Stimulated activated CD4-positive, alpha-beta T cell treated with anti-CD3 and anti-CD28 coated beads, Interleukin-12 subunit alpha, Interleukin-12 subunit beta, amount 100 ng/mL, for 4 hours (primary cell): ENCODE results near the gene RNLS.

Source experiments
- DNase-seq: peaks from one replicate; pipeline ENCODE4 v3.0.0-alpha.2; 2020

RNLS gene

DNA sequence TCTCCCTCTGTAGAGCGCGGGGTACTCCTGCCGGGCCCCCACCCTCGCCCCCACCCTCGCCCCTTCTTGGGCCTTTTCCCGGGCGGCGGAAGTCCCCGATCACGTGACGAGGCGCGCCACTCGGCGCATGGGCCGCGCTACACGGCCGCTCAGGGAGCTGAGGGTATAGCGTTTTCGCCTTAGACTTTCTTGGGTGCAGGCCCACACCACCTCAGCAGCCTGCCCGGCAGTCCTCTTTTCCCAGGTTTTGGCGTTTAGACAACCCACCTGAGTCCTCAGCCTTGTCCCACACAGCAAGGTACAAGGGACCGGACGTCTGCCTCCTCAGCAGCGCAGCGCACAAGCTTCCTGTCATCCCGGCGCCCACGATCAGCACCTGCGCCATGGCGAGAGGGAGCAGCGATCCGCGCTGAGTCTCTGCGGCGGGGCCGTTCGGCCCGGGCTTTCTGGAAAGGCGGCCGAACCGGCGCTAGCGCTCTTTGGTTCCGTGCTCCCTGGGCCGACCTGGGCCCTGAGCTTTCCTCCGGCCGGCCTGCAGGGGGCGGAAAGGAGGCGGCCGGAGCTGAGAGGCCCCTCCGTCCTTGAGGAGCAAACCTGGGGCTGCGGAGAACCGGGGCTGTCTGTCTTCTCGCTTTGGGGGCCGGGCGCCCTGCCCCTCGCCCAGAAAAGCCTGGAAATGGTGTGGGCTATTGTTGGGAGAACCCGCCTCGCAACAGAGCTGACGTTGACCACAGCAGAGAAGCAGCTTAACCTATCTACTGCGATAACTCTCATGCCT, at the start of gene RNLS:
Gene RNLS (minus strand): TSS at position 513 of the 778 bp plus-strand sequence.
- DNase-seq: peak; percentile 64

- no peak for DNase-seq
Observed at GRCh38 chr10:88624840-88625239, 41.7 kb upstream of the RNLS start.

GRCh38 chr10:88623835-88624234, 40.7 kb upstream of the RNLS start:
- DNase-seq: no peak

DNA sequence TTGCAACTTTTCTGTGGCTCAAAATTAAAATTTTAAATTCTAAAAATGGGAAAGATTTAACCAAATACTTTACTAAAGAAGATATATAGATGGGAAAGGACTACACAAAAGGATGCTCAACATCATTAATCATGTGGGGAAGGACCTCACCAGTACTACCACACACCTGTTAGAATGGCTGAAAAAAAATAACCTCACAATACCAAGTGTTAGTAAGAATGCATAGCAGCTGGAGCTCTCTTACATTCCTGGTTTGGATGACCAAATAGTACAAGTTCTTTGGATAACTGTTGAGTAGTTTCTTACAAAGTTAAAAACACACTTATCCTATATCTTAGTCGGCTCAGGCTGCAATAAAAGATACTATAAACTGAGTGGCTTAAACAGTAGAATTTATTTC, 37.3 kb upstream of the RNLS start:
- DNase-seq: no peak

DNA sequence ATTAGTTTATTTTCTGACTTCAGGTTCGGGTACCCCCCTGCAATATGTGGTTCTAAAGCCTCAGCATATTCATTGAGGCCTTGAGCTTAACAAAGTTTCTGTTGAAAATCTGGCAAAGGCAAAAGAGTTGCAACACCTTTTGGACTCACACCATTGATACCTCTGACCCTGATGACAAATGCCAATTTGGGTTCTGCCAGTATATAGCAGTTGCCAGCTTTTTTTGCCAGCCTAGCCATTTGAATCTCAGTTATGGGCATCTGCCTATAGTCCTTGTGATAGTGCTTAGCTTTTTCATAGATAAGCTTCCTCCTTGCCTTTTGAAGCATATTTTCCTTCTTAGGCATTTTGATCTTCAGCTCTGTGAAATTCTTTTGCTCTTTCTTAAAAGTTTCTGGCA, 35.4 kb upstream of the RNLS start:
- DNase-seq: no peak

DNA sequence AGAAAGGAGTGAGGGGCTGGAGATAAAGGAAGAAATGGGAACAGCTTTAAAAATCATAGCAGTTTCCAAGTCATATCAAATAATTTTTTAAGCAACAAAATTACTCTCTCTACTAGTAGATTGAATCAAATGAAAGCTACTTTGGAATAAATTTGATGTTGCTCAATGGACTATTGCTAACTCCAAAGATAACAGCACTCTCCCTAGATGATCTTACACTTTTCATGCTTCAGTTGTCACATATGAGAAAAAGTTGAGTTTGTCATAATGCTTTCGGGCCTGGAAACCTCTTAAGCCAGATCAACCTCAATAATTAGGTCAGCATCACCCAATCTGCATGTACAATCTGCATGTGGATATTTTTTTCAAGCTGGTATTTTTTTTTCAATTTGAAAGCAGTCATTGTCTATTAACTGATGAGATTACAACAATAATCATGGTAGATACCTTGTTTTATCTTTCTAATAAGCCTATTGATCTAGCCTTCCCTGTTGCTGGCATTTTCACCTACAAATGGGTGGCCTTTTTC, 34.7 kb upstream of the RNLS start:
- no peak for DNase-seq

DNA sequence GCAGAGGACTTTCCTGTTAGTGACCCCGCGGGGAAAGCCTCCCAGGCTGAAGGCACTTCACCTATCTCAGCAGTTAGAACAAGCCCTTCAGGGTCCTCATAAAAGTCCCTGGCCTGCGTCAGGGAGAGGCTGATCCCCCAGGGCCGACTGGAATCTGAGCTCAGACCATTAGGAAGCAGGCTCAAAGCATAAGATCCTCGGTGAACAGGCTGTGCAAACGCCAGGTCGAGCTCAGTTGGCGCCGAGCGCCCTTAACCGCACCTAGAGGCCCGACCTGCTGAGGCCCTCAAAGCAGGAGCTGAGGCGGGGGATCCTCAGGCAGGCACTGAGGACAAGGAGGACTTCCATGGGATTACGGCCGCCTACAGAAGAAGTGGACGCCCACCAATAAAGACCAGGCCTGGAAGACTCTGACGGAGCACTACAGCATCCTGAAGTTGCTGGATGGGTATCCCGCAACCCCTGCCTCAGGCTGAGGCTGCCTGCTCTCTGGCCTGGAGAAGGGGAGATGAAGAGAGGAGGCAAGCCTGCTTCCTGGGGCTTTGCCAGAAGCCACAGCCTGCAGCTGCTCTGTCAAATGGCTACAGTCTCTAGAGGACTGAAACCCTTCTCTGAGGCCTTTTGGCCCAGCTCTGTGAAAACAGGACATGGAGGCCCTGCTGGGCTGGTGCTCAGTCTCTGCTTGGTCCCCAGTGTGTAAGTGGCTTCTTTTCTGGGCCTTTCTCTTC, 33.3 kb upstream of the RNLS start:
- no peak for DNase-seq

DNA sequence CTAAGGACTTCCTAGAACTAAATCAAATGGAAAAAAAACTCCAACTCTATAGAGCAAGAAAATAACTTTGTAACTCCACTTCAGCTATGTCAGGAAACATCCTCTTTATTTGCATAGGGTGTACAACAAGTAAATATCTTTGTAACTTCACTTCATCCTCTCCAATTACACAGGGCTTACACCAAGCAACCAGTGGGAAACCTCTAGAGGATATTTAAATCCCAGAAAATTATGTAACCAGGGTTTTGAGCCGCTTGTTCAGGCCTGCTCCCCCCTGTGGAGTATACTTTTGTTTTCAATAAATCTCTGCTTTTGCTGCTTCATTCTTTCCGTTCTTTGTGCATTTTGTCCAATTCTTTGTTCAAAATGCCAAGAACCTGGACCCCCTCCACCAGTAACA, 25.7 kb upstream of the RNLS start:
- DNase-seq: no peak

- no peak for DNase-seq
Observed at GRCh38 chr10:88608052-88608732, 25.1 kb upstream of the RNLS start.

GRCh38 chr10:88598055-88598454, 14.9 kb upstream of the RNLS start:
- DNase-seq: no peak

DNA sequence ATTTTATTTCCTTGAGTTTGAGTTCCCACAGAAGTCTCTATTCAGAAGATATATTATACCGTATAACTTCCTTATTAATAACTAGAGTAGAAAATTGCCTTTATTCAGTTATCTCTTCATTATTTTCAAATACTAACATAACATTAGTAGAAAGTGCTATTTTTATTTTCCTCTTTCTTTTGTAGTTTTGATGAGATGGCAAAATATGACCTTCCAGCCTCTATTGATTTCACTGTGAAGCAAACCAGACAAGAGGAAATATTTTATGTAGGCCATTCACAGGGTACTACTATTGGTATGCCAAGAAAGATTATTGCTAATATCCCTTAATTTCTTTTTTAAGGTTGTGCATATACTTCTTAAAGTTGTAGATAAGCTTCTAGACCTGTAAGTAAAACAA, 11.4 kb upstream of the RNLS start:
- no peak for DNase-seq

DNA sequence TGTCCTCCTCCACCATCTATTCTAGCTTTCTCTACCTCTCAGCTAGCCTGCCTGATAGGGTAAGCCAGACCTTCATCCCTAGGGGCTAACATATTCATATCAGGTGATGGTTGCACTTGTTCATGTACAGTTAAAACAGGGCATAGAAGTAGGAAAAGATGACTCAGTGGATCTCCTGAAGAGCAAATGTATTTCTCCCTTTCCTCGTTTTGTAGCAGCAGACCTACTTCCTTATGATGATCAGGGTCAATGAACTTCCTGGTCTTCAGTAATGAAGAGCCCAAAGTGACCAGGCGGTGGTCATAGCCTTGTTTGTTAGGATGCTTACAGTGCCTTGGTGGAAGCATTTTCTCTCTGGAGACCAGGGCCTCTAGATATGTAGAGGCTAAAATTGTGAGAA, 9.8 kb upstream of the RNLS start:
- no peak for DNase-seq

- no peak for DNase-seq
Observed at GRCh38 chr10:88592381-88592780, 9.3 kb upstream of the RNLS start.

GRCh38 chr10:88586462-88586861, 3.3 kb upstream of the RNLS start, which contains the start of gene LIPJ:
Gene LIPJ (plus strand): TSS chr10:88586762. CDS start chr10:88590688, 3,926 bp downstream.
- DNase-seq: no peak

DNA sequence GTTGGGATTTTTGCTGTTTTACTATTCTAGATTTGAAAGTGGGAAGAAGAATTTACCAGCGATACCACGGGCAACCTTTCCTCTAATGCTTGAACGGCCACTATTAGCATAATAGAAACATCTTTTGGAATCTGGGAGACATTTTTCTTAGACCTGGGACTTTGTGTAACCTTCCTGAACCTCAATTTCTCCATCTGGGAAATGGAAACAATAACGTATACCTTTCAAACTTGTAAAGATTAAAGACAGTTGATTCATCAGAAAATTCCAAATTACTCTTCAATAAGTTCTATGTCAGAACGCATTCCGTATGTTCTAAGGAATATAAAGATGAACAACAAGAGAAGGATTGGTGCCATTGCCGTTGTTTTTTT, 453 bp upstream of the RNLS start:
- DNase-seq: no peak

DNA sequence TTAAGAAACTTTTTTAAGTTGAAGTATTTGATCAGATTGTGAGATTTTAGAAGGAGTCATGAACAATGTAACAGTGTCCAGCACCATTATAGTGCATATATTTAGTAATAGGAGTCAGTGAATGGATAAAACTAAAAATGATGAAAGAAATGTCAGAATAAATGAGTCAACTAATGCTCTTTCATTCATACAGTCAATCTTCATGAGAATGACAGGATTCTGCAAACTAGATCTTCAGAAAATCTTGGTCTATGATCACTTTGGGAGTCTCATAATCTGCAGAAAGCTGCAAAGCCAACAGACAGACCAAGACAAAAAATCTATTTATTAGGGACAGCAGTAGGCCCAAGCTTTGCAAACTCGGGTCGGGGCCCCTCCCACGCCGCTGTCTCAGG, 710 bp downstream of the RNLS start:
- no peak for DNase-seq

GRCh38 chr10:88565072-88565471, 18.0 kb downstream of the RNLS start:
- no peak for DNase-seq

- DNase-seq: no peak
Observed at GRCh38 chr10:88562152-88562551, 21.0 kb downstream of the RNLS start.

- DNase-seq: no peak
Observed at GRCh38 chr10:88557658-88558057, 25.5 kb downstream of the RNLS start.

DNA sequence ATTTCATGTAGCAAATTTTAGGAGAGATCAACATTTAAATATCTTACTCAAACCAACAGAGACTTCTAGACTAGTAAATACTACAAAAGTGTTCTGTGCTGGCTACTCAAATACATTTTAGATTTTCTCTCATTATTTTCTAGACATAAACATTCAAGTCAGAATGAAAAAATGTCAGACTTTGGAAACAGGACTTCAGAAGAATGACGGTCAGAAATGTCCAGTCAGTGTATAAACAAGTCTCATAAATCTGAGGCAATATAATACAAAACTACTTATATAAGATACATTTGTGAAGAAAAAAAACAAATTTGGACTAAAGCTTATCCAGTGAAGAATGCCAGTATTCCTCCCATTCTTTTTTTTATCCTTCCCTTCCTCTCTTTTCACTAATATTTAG, 25.9 kb downstream of the RNLS start:
- no peak for DNase-seq

GRCh38 chr10:88555190-88555908, 27.8 kb downstream of the RNLS start:
- no peak for DNase-seq

GRCh38 chr10:88553116-88553752, 29.9 kb downstream of the RNLS start:
- DNase-seq: peak; percentile 3
